IPS-11a (cell line): ENCODE data around the gene DNAH6.
"Not testable (repeated sequence)": the region's sequence is repeated elsewhere in the genome, so short reads cannot be mapped to it uniquely, and the experiment has no call there.

Source experiments
- H3K4me3 ChIP-seq: one replicate; pipeline ENCODE4 v1.5.1; 2013; ENCODE audit warnings: low read depth, low read length, control low read depth

DNAH6 gene

DNA sequence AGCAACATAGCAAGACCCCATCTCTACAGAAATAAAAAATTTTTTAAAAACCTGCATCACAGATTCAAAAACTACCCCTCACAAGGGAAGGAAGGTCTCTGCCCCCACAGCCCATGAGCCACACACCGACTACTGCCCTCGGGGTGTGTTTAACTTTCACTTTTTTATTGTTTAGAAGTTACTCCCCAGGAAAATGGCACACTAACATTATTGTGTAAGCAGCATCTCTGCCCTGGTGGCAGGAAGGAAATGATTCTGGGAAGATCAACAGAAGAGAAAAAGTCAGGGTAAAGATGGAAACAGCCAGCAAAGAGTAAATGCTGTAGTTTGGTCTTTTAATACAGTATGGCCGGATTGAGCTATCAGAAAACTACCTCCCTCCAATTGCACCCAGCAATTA is 342.6 kb downstream of the DNAH6 start:
- no peak overlapping the region for H3K4me3 ChIP-seq

DNA sequence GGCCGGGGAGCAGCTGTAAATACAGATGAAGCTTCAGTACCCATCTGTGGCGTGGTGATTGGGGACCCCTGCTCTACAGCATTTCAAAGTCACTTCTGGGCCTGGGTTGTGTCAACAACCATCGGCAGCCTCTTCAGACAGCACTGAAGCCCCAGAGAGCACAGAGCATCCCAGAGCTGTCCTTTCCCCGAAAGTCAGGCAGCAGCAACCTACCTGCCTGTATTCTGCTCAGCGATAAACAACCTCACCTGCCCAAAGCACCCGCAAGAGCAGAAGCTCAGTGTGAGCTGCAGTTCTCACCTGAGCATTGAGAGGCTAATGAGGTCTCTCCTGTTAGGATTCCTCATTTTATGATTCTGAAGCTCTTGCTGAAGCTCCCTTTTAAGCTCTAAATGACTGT is 345.2 kb downstream of the DNAH6 start:
- no peak overlapping the region for H3K4me3 ChIP-seq

DNA sequence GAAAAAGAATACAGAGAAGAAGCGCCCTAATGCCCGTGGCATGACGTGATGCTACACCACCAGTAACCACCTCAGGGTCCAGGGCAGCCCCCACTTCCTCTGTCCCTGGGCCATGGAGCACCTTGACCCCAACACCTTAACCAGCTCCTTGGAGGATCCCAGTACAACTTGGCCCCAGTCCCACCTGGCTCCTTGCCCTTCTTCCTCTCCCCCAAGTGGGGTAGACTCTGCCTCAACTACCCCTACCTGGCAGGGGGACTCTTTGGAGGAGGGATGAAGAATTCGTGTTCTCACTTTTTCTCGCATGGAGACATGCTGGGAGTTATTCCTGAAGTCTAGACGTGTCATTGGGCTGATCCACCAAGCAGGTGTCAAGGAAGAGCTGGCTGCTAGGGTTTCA is 345.7 kb downstream of the DNAH6 start:
- no peak overlapping the region for H3K4me3 ChIP-seq

DNA sequence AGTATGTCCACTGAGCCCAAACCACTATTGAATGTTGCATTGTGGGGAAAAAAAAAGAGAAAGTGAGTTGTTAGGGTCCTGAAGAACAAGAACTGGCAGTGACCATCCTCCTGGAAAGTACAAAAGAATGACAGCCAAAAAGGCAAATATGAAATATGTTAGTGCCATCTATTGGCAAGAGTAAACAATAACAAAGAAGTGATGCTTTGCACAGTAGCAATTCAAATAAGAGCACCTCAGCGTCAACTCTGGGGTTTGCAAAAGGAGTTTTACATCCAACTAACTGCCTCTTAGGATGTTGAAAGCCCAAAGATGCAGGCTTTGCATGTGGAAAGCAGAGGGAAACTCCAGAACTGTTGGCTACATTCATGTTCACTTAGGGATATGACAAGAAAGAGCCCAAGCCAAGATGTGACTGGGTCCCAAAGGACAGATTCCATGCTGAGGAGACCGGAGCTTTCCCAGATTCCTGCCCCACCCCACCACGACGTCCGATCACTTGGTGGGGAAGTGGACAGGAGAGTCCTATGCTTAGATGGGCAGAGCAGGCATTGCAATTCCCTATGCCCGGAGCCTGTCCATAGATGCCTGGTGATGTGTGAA is 349.0 kb downstream of the DNAH6 start:
- H3K4me3 ChIP-seq: no peak overlapping the region

DNA sequence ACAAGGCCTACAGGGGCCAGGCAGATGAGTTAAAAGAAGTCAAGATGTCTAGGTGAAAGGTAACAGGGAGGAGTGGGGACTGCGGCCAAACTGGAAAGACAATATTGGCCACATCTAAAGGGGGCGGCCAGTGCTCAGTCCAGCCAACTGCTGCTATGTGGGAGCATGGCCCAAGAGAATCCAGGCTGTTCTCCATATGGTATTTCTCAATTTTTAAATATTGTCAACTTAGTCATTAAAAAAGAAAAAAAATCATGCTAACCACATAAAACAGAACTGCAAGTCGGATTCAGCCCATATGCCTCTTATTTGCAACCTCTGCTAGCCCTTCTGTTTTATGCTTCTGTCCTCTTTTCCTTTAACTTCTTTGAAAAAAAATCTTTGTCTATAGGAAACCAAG is 349.8 kb downstream of the DNAH6 start:
- H3K4me3 ChIP-seq: no peak overlapping the region

DNA sequence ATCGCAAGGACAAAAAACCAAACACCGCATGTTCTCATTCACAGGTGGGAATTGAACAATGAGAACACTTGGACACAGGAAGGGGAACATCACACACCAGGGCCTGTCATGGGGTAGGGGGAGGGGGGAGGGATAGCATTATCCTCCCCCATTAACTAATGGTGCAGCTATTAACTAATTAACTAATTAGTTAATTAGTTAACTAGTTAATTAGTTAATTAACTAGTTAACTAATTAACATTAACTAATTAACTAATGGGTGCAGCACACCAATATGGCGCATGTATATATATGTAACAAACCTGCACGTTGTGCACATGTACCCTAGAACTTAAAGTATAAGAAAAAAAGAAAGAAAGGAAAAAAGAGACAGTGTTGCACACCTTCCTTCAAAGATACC is 352.0 kb downstream of the DNAH6 start:
- not testable (repeated sequence) for H3K4me3 ChIP-seq
